Measurements from ENCODE around the gene DECR2.
"Not testable (repeated sequence)": the region's sequence is repeated elsewhere in the genome, so short reads cannot be mapped to it uniquely, and the experiment has no call there.

Gene DECR2

GRCh38 chr16:371515-372301 lies 30.0 kb upstream of the DECR2 start:
- no peak overlapping the region for H3K4me3 ChIP-seq (ENCODE audit: low read length)
- TF ChIP-seq ZNF274 (IDR thresholded peaks at IDR 0.05; ENCODE audit: low read depth, low read length), result no peak

DNA sequence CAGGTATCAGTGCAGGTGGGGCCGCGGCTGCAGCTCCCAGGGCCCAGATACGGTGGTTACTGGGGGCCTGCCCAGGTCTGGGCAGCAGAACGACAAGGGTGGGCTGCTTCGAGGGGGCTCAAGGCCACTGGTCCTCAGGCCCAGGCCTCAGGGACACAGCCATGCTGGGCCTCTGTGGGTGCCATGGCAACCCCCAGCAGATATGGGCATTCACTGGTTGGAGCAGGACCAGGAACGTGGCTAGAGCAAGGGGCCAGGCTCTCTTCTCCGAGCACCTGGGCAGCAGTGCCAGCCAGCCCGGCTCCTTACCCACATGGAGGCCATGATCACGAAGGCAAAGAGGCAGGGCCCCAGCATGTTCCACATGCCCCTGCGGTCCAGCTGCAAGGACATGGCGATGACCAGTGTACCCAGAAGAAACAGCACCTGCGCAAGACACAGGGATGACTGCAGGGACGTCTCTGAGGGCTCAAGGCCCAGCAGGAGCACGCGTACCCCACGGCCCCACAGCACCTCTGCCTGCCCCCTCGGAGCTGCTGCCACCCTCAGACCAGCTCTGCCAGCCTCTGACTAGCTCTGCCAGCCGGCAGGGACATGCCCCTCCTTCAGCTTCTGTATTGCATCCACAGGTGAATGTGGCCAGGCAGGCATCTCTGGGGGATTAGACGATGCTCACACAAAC lies 29.2 kb upstream of the DECR2 start:
- no peak for TF ChIP-seq ZNF274 (IDR thresholded peaks at IDR 0.05; ENCODE audit: low read depth, low read length)
- H3K4me3 ChIP-seq (ENCODE audit: low read length), result no peak overlapping the region

- H3K4me3 ChIP-seq (ENCODE audit: low read length), result no peak overlapping the region
- TF ChIP-seq ZNF274 (IDR thresholded peaks at IDR 0.05; ENCODE audit: low read depth, low read length), result no peak
Observed at GRCh38 chr16:373020-373598, 28.6 kb upstream of the DECR2 start.

DNA sequence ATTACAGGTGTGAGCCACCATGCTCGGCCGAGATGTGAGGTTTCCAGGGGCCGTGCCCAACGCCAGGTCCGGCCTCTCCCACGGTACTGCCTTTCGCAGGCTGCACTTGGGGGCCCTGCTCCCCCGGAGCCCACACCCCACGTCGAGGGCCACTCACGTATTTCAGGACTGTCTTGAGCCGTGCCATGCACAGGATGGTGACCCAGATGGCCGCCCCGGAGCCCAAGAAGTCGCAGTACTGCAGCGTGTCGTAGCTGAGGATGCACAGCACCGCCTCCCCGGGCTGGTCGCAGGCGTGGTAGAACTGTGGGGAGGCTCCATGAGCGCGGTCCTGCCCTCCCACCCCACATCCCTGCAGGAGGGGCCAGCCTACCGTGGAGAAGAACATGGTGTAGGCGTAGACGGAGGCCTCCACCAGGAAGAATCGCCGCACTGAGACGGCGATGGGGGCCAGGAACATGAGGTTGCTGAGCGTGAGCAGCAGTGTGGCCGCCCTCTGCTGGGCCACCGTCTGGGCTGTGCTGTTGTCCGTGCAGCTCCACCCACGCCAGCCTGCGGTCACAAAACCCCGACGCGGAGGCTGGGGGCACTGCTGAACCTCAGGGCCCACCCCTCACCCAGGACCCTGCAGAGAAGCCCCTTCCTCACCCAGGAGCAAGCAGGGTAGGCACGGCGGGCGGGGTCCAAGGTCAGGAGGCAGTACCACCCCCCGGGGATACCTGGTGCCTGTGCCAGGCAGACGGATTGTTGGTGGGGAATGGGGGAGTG lies 27.7 kb upstream of the DECR2 start:
- TF ChIP-seq ZNF274 (IDR thresholded peaks at IDR 0.05; ENCODE audit: low read depth, low read length), result no peak

GRCh38 chr16:374616-374926 lies 27.1 kb upstream of the DECR2 start:
- no peak for TF ChIP-seq ZNF274 (IDR thresholded peaks at IDR 0.05; ENCODE audit: low read depth, low read length)
- no peak overlapping the region for H3K4me3 ChIP-seq (ENCODE audit: low read length)

More for the DNA sequence above, 27.7 kb upstream of the DECR2 start:
- no peak overlapping the region for H3K4me3 ChIP-seq (ENCODE audit: low read length)

DNA sequence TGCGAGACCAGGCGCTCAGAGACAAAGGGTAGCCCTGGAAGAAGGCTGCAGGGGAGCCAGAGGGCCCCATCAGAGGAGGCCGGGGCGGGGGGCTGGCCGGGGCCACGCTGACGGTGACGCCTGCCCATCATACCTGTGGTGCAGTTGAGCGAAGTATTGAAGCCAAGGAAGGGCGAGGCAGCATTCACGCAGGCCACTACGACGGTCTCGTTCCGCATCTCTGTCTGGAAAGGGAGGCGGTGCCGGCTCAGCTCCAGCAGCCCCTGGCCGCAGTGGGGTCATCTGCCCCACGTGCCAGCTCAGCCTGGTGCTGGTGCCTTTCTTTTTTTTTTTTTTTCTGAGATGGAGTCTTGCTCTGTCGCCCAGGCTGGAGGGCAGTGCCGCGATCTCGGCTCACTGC lies 26.5 kb upstream of the DECR2 start:
- no peak overlapping the region for H3K4me3 ChIP-seq (ENCODE audit: low read length)
- TF ChIP-seq ZNF274 (IDR thresholded peaks at IDR 0.05; ENCODE audit: low read depth, low read length), result no peak

GRCh38 chr16:375927-376816 lies 25.5 kb upstream of the DECR2 start:
- TF ChIP-seq ZNF274 (IDR thresholded peaks at IDR 0.05; ENCODE audit: low read depth, low read length), result no peak

GRCh38 chr16:376817-377418 lies 24.8 kb upstream of the DECR2 start:
- no peak overlapping the region for H3K4me3 ChIP-seq (ENCODE audit: low read length)
- TF ChIP-seq ZNF274 (IDR thresholded peaks at IDR 0.05; ENCODE audit: low read depth, low read length), result no peak

More at GRCh38 chr16:375927-376816, 25.5 kb upstream of the DECR2 start:
- H3K4me3 ChIP-seq (ENCODE audit: low read length), result no peak overlapping the region

DNA sequence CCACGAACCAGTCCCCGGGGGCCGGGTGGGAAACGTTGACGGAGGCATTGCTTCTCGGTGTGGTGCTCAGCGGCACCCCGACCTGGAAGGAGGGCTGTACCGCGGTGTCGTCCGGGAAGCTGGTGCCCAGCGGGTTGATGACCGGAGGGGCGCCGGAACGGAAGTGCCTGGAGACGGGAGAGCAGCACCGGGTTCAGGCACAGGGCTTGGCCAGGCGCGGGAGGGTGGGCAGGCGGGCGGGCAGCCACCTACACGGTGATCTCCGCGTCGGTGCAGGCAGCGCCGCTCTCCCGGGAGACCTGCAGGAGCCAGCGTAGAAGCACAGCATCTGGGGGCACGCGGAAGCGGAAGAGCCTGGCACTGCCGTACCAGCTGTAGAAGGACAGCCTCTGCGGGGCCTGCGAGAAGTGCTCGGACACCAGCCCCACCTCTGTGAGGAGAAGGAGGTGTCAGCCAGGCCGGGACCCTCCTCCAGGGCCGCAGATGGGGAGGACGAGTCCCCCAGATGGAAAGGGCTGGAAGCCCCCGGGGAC lies 24.2 kb upstream of the DECR2 start:
- TF ChIP-seq ZNF274 (IDR thresholded peaks at IDR 0.05; ENCODE audit: low read depth, low read length), result no peak
- no peak overlapping the region for H3K4me3 ChIP-seq (ENCODE audit: low read length)

DNA sequence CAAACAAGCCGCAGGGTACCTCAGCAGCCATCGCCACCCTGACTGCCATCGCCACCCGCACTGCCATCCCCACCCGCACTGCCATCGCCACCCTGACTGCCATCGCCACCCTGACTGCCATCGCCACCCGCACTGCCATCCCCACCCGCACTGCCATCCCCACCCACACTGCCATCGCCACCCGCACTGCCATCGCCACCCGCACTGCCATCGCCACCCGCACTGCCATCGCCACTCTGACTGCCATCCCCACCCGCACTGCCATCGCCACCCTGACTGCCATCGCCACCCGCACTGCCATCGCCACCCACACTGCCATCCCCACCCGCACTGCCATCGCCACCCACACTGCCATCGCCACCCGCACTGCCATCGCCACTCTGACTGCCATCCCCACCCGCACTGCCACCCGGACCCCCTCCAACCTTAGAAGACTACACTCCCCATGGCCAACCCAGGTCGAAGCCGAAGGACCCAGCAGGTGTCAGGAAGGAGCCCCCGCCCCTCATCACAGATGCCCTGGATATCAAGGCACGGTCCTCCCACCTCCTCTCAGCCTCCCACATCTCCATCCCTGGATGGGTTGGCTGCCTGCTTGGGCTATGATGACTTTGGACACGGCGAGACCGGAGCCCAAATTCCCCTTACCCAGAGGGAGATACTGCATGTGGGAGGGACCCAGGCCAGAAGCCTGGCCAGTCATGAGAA lies 23.4 kb upstream of the DECR2 start:
- H3K4me3 ChIP-seq (ENCODE audit: low read length), result not testable (repeated sequence)

- H3K4me3 ChIP-seq (ENCODE audit: low read length), result no peak overlapping the region
- no peak for TF ChIP-seq ZNF274 (IDR thresholded peaks at IDR 0.05; ENCODE audit: low read depth, low read length)
Observed at GRCh38 chr16:378821-379182, 22.9 kb upstream of the DECR2 start.

DNA sequence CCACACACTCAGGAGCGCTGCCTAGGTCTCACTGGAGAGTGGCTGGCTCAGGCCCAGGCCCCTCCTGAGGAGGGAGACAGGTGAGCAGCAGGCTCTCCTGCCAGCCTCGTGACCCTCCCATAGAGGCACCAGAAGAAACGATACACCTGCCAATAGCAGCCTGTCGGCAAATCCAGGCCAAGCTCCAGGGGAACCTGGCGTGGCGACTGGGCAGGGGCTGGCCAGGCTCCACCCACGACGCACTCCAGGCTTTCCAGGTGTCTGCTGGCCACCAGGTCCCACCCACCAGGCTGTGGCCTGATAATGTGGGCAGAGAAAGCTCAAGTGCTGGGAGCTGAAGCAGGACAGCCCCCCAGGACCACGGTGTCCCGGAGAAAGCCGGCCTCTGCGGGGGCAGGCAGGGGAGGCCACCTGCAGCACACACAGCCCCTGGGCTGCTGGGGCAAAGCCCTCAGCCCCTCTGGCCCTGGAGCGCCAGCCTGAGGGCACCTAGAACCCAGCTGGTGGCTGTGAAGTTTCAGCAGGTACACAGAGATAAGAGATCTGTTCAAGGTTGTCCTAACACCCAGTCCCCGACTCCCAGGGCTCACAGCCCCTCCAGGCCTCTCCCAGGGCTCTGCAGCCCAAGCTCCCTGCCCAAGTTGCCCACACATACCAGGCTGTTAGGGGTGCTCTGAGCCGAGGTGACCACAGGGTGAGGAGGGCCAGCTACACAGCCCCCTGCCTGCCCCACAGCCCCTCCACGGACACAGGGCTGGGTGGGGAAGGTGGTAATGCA lies 22.3 kb upstream of the DECR2 start:
- H3K4me3 ChIP-seq (ENCODE audit: low read length), result no peak overlapping the region
- no peak for TF ChIP-seq ZNF274 (IDR thresholded peaks at IDR 0.05; ENCODE audit: low read depth, low read length)
